AG08395 (cell line): ENCODE results near the gene AKAP12.

Experiments
- DNase-seq: peaks from one replicate; pipeline ENCODE4 v3.0.0; 2012; ENCODE audit warnings: mixed read lengths, low spot score

The AKAP12 gene

GRCh38 chr6:151239603-151240035 lies at the start of gene AKAP12:
AKAP12 (plus strand) TSS chr6:151239967; CDS start chr6:151240563, 596 bp downstream.
- DNase-seq, result peak; percentile 44

DNA sequence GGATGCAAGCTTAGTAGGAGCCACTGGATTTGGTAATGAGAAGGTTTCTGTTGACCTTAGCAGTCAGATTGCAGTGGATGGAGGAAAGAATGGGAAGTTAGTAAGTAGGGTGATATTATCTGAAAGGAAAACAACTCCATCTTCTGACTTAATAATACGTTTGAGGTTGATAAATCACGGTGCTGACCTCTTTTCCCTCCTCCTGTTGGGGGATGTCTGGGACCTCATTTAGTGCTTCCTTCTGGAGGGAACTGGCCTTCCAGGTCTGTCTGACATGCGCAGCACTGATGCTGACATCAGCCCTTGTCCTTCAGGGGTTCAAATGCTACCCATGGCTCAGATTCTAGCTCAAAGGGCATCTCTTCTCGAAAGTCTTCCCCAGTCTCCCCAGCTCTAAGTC lies 48.2 kb upstream of the AKAP12 start:
- DNase-seq, result no peak

DNA sequence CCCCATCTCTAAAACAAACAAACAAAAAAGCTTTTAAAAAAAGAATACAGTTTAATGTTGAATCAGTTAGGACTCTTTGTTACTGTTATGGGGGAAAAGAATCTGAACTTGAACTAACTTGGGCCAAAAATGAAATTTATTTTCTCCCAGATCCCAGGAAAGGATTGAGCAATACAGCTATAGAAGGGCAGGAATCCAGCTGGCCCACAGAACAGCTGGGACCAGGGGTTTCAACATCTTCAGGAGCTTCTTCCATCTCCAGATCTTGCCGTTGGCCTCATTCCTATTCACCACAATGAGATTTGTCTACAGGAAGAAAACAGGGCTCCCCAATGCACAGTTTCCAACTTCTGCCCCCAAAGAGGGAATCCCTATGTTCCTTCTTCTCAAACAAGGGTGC lies 43.2 kb upstream of the AKAP12 start:
- peak; percentile 72 for DNase-seq

DNA sequence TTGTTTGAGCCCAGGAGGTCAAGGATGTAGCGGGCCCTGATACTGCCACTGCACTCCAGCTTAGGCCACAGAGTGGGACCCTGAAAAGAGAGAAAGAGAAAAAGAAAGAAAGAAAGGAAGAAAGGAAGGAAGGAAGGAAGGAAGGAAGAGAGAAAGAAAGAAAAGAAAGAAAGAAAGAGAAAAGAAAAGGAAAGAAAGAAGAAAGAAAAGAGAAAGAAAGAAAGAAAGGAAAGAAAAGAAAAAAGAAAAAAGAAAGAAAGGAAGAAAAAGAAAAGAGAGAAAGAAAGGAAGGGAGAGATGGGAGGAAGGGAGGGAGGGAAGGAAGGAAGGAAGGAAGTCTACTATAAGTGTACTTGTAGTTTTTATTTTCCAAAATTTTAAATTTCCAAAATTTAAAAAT lies 42.2 kb upstream of the AKAP12 start:
- no peak for DNase-seq

GRCh38 chr6:151199991-151200390 lies 39.8 kb upstream of the AKAP12 start:
- DNase-seq, result no peak

DNA sequence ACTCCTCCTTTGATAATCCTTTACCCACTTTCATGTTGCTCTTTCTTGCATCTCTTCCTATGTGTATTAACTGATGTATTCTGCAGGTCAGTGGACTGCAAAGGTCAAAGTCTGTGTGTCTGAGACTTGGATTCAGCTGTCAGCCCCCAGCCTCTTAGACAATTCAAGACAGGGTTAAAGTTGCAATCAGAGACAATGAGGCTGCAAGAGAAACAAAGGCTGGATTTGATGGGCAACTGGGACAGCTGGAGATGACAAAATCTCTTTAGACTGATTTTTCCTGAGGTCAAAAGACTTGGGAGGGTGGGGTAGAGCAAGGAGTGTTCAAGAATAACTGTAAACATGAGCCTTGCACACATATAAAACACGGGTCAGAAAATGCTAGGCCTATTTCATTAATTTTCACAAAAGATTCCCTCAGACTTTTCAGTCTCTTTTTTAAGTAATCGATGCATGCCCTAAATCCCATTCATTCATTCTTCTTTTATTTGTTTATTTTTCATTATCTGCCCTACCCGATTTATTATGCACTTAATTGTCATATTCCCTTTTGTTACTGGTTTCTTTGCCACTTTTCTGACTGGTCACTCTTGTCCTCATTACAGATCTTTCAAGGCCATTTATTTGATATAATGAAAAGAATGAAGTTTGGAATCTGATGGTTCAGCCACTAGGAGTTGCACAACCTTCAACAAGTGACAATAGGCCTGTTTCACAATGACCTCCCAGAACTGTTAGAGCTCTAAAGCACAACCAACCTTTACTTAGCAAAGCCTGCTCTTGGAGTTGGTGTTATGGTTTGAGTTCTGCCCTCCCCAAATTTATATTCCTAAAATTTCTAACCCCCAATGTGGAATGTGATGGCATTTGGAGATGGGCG lies 33.8 kb upstream of the AKAP12 start:
- no peak for DNase-seq

- DNase-seq, result no peak
Measured at GRCh38 chr6:151207674-151208073, 32.1 kb upstream of the AKAP12 start.

GRCh38 chr6:151209071-151209831 lies 30.5 kb upstream of the AKAP12 start:
- peak; percentile 53 for DNase-seq

DNA sequence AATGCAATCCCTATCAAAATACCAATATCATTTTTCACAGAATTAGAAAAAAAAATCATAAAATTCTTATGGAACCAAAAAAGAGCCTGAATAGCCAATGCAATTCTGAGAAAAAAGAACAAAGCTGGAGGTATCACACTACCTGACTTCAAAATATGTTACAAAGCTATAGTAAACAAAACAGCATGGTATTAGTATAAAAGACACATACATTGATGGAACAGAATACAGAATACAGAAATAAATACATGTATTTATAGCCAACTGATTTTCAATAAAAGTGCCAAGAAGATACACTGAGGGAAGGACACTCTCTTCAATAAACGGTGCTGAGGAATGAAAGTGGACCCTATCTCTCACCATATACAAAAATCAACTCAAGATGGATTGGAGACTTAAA lies 28.7 kb upstream of the AKAP12 start:
- DNase-seq, result no peak

- no peak for DNase-seq
Measured at GRCh38 chr6:151213352-151213751, 26.4 kb upstream of the AKAP12 start.

DNA sequence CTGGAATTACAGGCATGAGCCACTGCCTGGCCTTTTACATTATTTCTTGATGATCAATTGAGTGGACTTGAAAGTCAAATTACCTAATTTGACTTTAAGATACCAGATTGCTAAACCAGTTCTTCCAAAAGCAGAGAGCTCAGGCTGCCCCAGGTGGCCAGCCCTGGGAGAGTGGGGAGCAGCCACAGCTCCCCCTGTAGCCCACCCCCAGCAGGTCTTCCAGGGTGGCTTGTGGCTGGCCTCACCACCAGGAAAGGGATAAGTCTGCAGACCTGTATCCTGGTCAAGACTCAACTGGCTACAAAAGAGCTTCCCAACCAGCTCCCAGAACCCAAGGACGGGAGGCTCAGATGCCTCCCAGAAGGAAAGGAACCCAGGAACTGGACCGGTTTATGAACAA lies 23.8 kb upstream of the AKAP12 start:
- DNase-seq, result no peak

DNA sequence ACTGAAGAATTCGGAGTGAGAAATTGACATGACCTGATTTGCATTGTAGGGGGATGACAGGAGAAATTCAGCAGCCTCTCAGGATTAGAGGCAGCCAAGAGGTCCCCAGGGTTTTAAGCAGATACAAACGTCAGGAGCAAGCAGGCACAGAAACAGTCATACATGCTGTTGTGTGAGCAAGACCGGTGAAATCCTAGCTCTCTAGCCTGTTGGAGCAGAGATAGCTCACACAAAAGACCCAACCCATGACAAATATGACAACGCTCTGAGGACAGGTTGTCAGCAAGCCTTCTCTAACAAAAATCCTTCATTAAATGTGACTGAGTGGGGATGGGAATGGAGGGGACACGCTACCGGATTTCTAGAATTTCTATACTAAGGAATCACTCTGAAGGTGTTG lies 23.0 kb upstream of the AKAP12 start:
- DNase-seq, result no peak

GRCh38 chr6:151219192-151219591 lies 20.6 kb upstream of the AKAP12 start:
- DNase-seq, result no peak

- DNase-seq, result no peak
Measured at GRCh38 chr6:151224076-151224475, 15.7 kb upstream of the AKAP12 start.

DNA sequence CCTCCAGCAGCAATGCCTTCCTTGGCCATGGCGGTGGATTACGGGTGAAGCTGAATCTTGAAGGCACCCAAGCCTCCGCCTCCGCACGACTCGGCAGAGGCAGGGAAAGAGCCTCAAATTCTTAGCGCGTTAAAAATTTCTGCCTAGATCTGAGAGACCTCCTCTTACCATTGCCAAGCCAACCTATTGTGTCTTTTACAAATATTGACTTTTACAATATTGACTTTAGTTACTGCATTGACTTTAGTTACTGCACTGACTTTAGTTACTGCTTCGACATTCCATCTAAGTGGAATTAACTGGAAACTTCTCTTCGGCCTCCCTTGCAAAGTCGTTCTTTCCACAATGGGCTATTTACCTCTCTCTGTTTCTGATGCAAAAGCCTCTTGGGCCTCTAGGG lies 13.8 kb upstream of the AKAP12 start:
- no peak for DNase-seq

- no peak for DNase-seq
Measured at GRCh38 chr6:151228788-151229400, 10.9 kb upstream of the AKAP12 start.

- no peak for DNase-seq
Measured at GRCh38 chr6:151229401-151230276, 10.1 kb upstream of the AKAP12 start.

- no peak for DNase-seq
Measured at GRCh38 chr6:151230277-151230577, 9.5 kb upstream of the AKAP12 start.

- DNase-seq, result no peak
Measured at GRCh38 chr6:151232899-151233298, 6.9 kb upstream of the AKAP12 start.

DNA sequence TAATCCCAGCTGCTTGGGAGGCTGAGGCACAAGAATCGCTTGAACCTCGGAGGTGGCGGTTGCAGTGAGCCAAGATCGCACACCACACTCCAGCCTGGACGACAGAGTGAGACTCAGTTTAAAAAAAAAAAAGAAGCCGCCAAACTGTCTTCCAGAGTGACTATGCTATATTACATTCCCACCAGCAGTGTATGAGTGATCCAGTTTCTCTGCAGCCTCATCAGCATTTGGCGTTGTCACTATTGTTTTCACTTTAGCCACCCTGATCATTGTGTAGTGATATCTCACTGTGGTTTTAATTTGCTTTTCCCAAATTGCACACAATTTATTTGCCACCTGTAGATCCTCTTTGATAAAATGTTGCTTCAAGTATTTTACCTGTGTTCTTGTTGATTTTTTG lies 6.0 kb upstream of the AKAP12 start:
- no peak for DNase-seq

GRCh38 chr6:151236668-151237401 lies 2.9 kb upstream of the AKAP12 start:
- DNase-seq, result no peak
